HepG2 (cell line): ENCODE data around the gene MFN2. TPM values are rescaled to one million over a fixed set of nuclear protein-coding genes. Genes with fewer than 3 reads are reported as not detected.

Source experiments
- ATAC-seq: fragments of 200-7000 bp; cut with Tn5 transposase; 3 replicates; pipeline ENCODE4 v1.9.1; 2020; ENCODE audit warnings: mild to moderate bottlenecking, moderate library complexity
- BruUV-seq: library from RNA; stranded (reverse); fragments of 400-500 nt; replicated peaks from 2 replicates; lab custom pipeline; 2021; lab: Mats Ljungman, UMichigan
- CTCF ChIA-PET: fragments of 300-600 bp; formaldehyde crosslinking; extraction: SDS; loops from one replicate; lab custom pipeline; 2021; ENCODE audit warnings: low total read pairs, inconsistent platforms, low intra/inter-chr PET ratio; lab: Yijun Ruan, JAX
- POLR2A ChIA-PET: fragments of 350-600 bp; sonication (Branson Sonifier 250); formaldehyde crosslinking; loops from one replicate; lab custom pipeline; 2020; ENCODE audit warnings: antibody characterized with exemption, inconsistent platforms; lab: Yijun Ruan, JAX
- DNase-seq: peaks from one replicate; pipeline ENCODE4 v3.0.0-alpha.2; 2015; ENCODE audit warnings: low spot score
- FAIRE-seq: peaks from 3 replicates; lab custom pipeline; 2011; peaks lifted over from hg19 to GRCh38; lab: Jason Lieb, UNC
- H2AFZ ChIP-seq: one replicate; pipeline ENCODE4 v1.6.1; 2011; ENCODE audit warnings: low read length, inconsistent platforms
- H3K27ac ChIP-seq: fragments of 300-600 bp; 3 replicates; pipeline ENCODE4 v1.8.0; 2011; ENCODE audit warnings: mixed run types, mild to moderate bottlenecking, mixed read lengths, low read length, inconsistent platforms; ENCODE audit not compliant: insufficient read depth; ENCODE audit errors: extremely low read length
- H3K27me3 ChIP-seq, 2 experiments: fragments of 200-600 bp in 1 of 2; 2 replicates in 1 of 2; 3 replicates in 1 of 2; pipeline versions ENCODE4 v1.6.0 to v1.8.0; 2011; ENCODE audit warnings: low read length in 2 of 2, mild to moderate bottlenecking in 2 of 2, moderate library complexity in 2 of 2, inconsistent platforms in 1 of 2; ENCODE audit not compliant: insufficient read depth in 2 of 2, control insufficient read depth in 1 of 2
- H3K36me3 ChIP-seq, 2 experiments: fragments of 200-600 bp in 1 of 2; replicated peaks in 1 of 2; 2 replicates in 1 of 2; 3 replicates in 1 of 2; pipeline versions ENCODE4 v1.5.1 to v1.8.0; 2011; ENCODE audit warnings: low read length in 2 of 2, inconsistent platforms in 1 of 2; ENCODE audit not compliant: insufficient read depth in 2 of 2, control insufficient read depth in 1 of 2
- H3K4me1 ChIP-seq: 2 replicates; pipeline ENCODE4 v1.5.1; 2012; ENCODE audit warnings: low read length, inconsistent platforms; ENCODE audit not compliant: insufficient read depth
- H3K4me2 ChIP-seq: 2 replicates; pipeline ENCODE4 v1.6.0; 2011; ENCODE audit warnings: low read depth, low read length, inconsistent platforms
- H3K4me3 ChIP-seq, 3 experiments: fragments of 200-600 bp in 1 of 3; sonication (generic), shearing (Covaris generic) in 1 of 3; replicated peaks in 1 of 3; 2 replicates each; pipeline ENCODE4 v1.5.1; 2011 to 2016; ENCODE audit warnings: low read length in 3 of 3, inconsistent platforms in 2 of 3, low read depth in 2 of 3, mild to moderate bottlenecking in 2 of 3, control low read depth in 1 of 3, mixed read lengths in 1 of 3; ENCODE audit not compliant: insufficient read depth in 1 of 3
- H3K79me2 ChIP-seq: one replicate; pipeline ENCODE4 v1.6.1; 2011; ENCODE audit warnings: low read length, inconsistent platforms; ENCODE audit not compliant: insufficient read depth
- H3K9ac ChIP-seq: 2 replicates; pipeline ENCODE4 v1.6.0; 2011; ENCODE audit warnings: mild to moderate bottlenecking, low read depth, low read length, inconsistent platforms; ENCODE audit not compliant: insufficient read depth
- H3K9me3 ChIP-seq: 2 replicates; pipeline ENCODE4 v1.5.1; 2012; ENCODE audit warnings: mild to moderate bottlenecking, low read length
- H4K20me1 ChIP-seq: 2 replicates; pipeline ENCODE4 v1.6.0; 2011; ENCODE audit warnings: inconsistent platforms, mild to moderate bottlenecking, low read length, moderate library complexity; ENCODE audit not compliant: insufficient read depth
- CC2D1A ChIP-seq: sonication (generic); formaldehyde crosslinking; IDR thresholded peaks from 2 replicates; pipeline ENCODE4 v1.8.1; 2023; ENCODE audit warnings: mild to moderate bottlenecking, missing genetic modification reagents
- ETV6 ChIP-seq: sonication (generic); formaldehyde crosslinking; conservative IDR thresholded peaks from 2 replicates; pipeline ENCODE4 v1.4.0; 2020; ENCODE audit warnings: missing genetic modification reagents
- NRL ChIP-seq: sonication (generic); formaldehyde crosslinking; IDR thresholded peaks from 2 replicates; pipeline ENCODE4 v1.5.0; 2020; ENCODE audit warnings: missing genetic modification reagents, mild to moderate bottlenecking, moderate library complexity, borderline replicate concordance
- RXRA ChIP-seq: sonication (generic); formaldehyde crosslinking; IDR thresholded peaks from 2 replicates; pipeline ENCODE4 v1.5.1; 2020; ENCODE audit warnings: missing genetic modification reagents
- SPEN ChIP-seq: sonication (generic); formaldehyde crosslinking; IDR thresholded peaks from 2 replicates; pipeline ENCODE4 v1.5.1; 2020; ENCODE audit warnings: low read depth, mild to moderate bottlenecking, missing genetic modification reagents
- TBX2 ChIP-seq: sonication (generic); formaldehyde crosslinking; IDR thresholded peaks from 2 replicates; pipeline ENCODE4 v1.5.0; 2020; ENCODE audit warnings: missing genetic modification reagents, mild to moderate bottlenecking, borderline replicate concordance
- ZBED4 ChIP-seq: sonication (generic); formaldehyde crosslinking; IDR thresholded peaks from 2 replicates; pipeline ENCODE4 v1.4.0; 2020; ENCODE audit warnings: missing genetic modification reagents, borderline replicate concordance
- ZBTB44 ChIP-seq: sonication (generic); formaldehyde crosslinking; IDR thresholded peaks from 2 replicates; pipeline ENCODE4 v1.4.0; 2020; ENCODE audit warnings: missing genetic modification reagents
- ZFAT ChIP-seq: sonication (generic); formaldehyde crosslinking; conservative IDR thresholded peaks from 2 replicates; pipeline ENCODE4 v1.8.1; 2023; ENCODE audit warnings: missing genetic modification reagents, inconsistent platforms
- ZNF12 ChIP-seq: sonication (generic); formaldehyde crosslinking; IDR thresholded peaks from 2 replicates; pipeline ENCODE4 v1.5.0; 2020; ENCODE audit warnings: missing genetic modification reagents
- ZNF235 ChIP-seq: sonication (generic); formaldehyde crosslinking; IDR thresholded peaks from 2 replicates; pipeline ENCODE4 v1.8.1; 2023; ENCODE audit warnings: mild to moderate bottlenecking, missing genetic modification reagents, borderline replicate concordance
- ZNF296 ChIP-seq: sonication (generic); formaldehyde crosslinking; conservative IDR thresholded peaks from 2 replicates; pipeline ENCODE4 v1.5.0; 2020; ENCODE audit warnings: mild to moderate bottlenecking, missing genetic modification reagents
- ZNF343 ChIP-seq: sonication (generic); formaldehyde crosslinking; IDR thresholded peaks from 2 replicates; pipeline ENCODE4 v1.4.0; 2020; ENCODE audit warnings: mild to moderate bottlenecking, missing genetic modification reagents
- ZNF652 ChIP-seq: IDR thresholded peaks from 2 replicates; pipeline ENCODE4 v1.6.1; 2016; ENCODE audit warnings: low read depth, borderline replicate concordance
- ZNF790 ChIP-seq: sonication (generic); formaldehyde crosslinking; IDR thresholded peaks from 2 replicates; pipeline ENCODE4 v1.8.0; 2022; ENCODE audit warnings: missing genetic modification reagents, mild to moderate bottlenecking, borderline replicate concordance
- ZNF850 ChIP-seq: sonication (generic); formaldehyde crosslinking; conservative IDR thresholded peaks from 2 replicates; pipeline ENCODE4 v1.9.0; 2021; ENCODE audit warnings: mild to moderate bottlenecking, missing genetic modification reagents
- WGBS: methylation state at CpG from one replicate; pipeline ENCODE4 v1.1.6; 2017; ENCODE audit warnings: low lambda C conversion rate; 5-methylcytosine and 5-hydroxymethylcytosine counted together
- in situ Hi-C: cut with HindIII; loops from 2 replicates; pipeline ENCODE4 v1.10.0; 2017; ENCODE audit warnings: low pct_unique_long_range_greater_than_20kb; ENCODE audit not compliant: extremely low pct_ligation_motif_present
- intact Hi-C: fragments of 100-400 bp; cut with micrococcal nuclease; formaldehyde crosslinking; loops from one replicate; pipeline ENCODE4 v1.10.0; 2022; ENCODE audit not compliant: unreplicated experiment
- polyA plus RNA-seq, 8 experiments: library from polyadenylated mRNA; depleted of rRNA in 3 of 8; stranded (reverse) in 7 of 8; unstranded in 1 of 8; fragments of >200 nt; fragmentation: Illumina TruSeq in 4 of 8; extraction: Trizol in 4 of 8; gene quantifications; 2 replicates each; pipeline versions ENCODE4 v1.2.1 to v1.2.3, GENCODE V29; 2011 to 2016; ENCODE audit warnings: low read depth in 4 of 8, missing spikeins in 1 of 8, mixed read lengths in 1 of 8; ENCODE audit not compliant: insufficient read depth in 1 of 8
- total RNA-seq, 5 experiments: library from RNA; depleted of rRNA; stranded (reverse); fragments of >200 nt; fragmentation: Illumina TruSeq; extraction: Trizol; gene quantifications; 2 replicates each; pipeline ENCODE4 v1.2.3, GENCODE V29; 2016; ENCODE audit warnings: low read depth in 1 of 5
- TF ChIP-seq, protein P1 (sequence below): sonication (generic); formaldehyde crosslinking; IDR thresholded peaks from 2 replicates; pipeline ENCODE4 v1.5.0; 2020; ENCODE audit warnings: missing genetic modification reagents, mild to moderate bottlenecking, borderline replicate concordance

MFN2 gene
- total and polyA plus RNA-seq, 2 of the 13 experiments (the other 11 are each of a cell fraction or from before 2014, with no cell fraction given) = 38.7 to 60.9 TPM

DNA sequence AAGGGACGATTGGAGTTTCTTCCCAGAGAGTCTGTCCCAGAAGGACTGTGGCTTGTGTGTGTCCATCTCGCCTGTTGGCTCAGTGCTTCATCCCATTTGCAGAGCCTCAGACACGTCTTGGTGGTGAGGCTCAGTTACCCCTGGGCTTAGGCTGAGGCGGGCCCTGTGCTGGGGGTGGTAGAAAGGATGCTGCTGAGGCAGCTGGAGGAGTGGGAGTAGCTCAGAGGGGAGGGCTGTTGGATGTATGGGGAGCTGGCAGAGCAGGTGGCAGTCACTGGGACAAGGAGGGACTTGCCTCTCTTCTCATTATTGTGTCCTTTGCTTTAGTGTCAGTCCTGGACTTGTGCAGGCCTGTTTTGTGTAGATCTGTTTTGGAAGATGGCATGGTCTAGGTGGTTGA lies 31.8 kb downstream of the MFN2 start:
- H3K27me3 ChIP-seq = no peaks in the 10 kb centered on the region
- H3K27ac ChIP-seq = no peak overlapping the region
- H3K4me3 ChIP-seq = no peak overlapping the region
- no peaks in the 10 kb centered on the region for H3K4me1 ChIP-seq
- in situ Hi-C loops = no loop called here
- peaks cover 25 to 42% of the 10 kb centered on the region in 2 experiments for H3K36me3 ChIP-seq
- CTCF ChIA-PET = no interaction called here
- FAIRE-seq = no peak
- no TSS peak for BruUV-seq
- H3K9ac ChIP-seq = no peak overlapping the region
- 94% methylated on average over 4 of the region's 4 CpGs for WGBS
- H3K4me2 ChIP-seq = no peak overlapping the region
- no peak for ATAC-seq
- intact Hi-C loops = no loop called here
- POLR2A ChIA-PET = no interaction called here
- no peaks in the 10 kb centered on the region for H3K79me2 ChIP-seq
- H3K9me3 ChIP-seq = no peaks in the 10 kb centered on the region
- TF ChIP-seq ZNF790 (CRISPR knock-in tag) (no peak), NRL (CRISPR knock-in tag) (no peak), ZNF12 (CRISPR knock-in tag) (no peak), CC2D1A (CRISPR knock-in tag) (no peak), ETV6 (CRISPR knock-in tag) (no peak), RXRA (no peak), ZNF296 (CRISPR knock-in tag) (no peak), ZNF343 (no peak), ZBED4 (CRISPR knock-in tag) (no peak), ZNF235 (CRISPR knock-in tag) (no peak), SPEN (CRISPR knock-in tag) (no peak), ZBTB44 (no peak), ZFAT (CRISPR knock-in tag) (no peak), ZNF652 (CRISPR knock-in tag) (no peak), ZNF850 (CRISPR knock-in tag) (no peak), TBX2 (CRISPR knock-in tag) (no peak)
- TF ChIP-seq, protein P1, sequence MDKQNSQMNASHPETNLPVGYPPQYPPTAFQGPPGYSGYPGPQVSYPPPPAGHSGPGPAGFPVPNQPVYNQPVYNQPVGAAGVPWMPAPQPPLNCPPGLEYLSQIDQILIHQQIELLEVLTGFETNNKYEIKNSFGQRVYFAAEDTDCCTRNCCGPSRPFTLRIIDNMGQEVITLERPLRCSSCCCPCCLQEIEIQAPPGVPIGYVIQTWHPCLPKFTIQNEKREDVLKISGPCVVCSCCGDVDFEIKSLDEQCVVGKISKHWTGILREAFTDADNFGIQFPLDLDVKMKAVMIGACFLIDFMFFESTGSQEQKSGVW (CRISPR knock-in tag) = no peak
- no peak for DNase-seq
- no peak overlapping the region for H2AFZ ChIP-seq
- no peaks in the 10 kb centered on the region for H4K20me1 ChIP-seq
